ENCODE measurements around the gene PCDHGB1.
"Not testable (repeated sequence)": the region's sequence is repeated elsewhere in the genome, so short reads cannot be mapped to it uniquely, and the experiment has no call there.

The PCDHGB1 gene

GRCh38 chr5:141384471-141385267, 34.8 kb downstream of the PCDHGB1 start:
- no peak for DNase-seq

GRCh38 chr5:141387557-141388311, 37.8 kb downstream of the PCDHGB1 start, which contains the start of gene PCDHGB4:
Gene PCDHGB4 (plus strand): TSS chr5:141387698. CDS start chr5:141387885, 187 bp downstream.
- DNase-seq = peak; percentile 44

- DNase-seq = no peak
Observed at GRCh38 chr5:141388661-141389060, 38.8 kb downstream of the PCDHGB1 start.

- DNase-seq = no peak
Observed at GRCh38 chr5:141389153-141390042, 39.5 kb downstream of the PCDHGB1 start.

- DNase-seq = no peak
Observed at GRCh38 chr5:141392429-141393198, 42.7 kb downstream of the PCDHGB1 start, which contains the start of gene PCDHGA8. Gene PCDHGA8 (plus strand): TSS chr5:141392633. CDS start chr5:141392814, 181 bp downstream.

DNA sequence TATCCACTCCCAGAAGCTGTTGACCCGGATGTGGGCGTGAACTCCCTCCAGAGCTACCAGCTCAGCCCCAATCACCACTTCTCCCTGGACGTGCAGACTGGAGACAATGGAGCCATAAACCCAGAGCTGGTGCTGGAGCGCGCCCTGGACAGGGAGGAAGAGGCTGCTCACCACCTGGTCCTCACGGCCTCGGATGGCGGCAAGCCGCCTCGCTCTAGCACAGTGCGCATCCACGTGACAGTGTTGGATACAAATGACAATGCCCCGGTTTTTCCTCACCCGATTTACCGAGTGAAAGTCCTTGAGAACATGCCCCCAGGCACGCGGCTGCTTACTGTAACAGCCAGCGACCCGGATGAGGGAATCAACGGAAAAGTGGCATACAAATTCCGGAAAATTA, 43.4 kb downstream of the PCDHGB1 start:
- DNase-seq = no peak

- DNase-seq = not testable (repeated sequence)
Observed at GRCh38 chr5:141394401-141395187, 44.7 kb downstream of the PCDHGB1 start.

- peak; percentile 60 for DNase-seq
Observed at GRCh38 chr5:141397756-141398551, 48.1 kb downstream of the PCDHGB1 start, which contains the start of gene PCDHGB5. Gene PCDHGB5 (plus strand): TSS chr5:141397947. CDS start chr5:141398128, 181 bp downstream.

DNA sequence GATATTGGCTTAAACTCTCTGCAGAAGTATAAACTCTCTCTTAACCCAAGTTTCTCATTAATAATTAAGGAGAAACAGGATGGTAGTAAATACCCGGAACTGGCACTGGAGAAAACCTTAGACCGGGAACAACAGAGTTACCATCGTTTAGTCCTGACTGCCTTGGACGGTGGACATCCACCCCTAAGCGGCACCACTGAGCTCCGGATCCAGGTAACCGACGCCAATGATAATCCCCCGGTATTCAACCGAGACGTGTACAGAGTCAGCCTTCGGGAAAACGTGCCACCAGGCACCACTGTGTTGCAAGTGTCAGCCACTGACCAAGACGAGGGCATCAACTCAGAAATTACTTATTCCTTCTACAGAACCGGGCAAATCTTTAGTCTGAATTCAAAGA, 48.7 kb downstream of the PCDHGB1 start:
- DNase-seq = no peak

- no peak for DNase-seq
Observed at GRCh38 chr5:141399555-141400258, 49.8 kb downstream of the PCDHGB1 start.
